Common myeloid progenitor, CD34-positive (primary cell): Measurements from ENCODE around the gene EGFR.

Experiments used
- CTCF ChIA-PET: fragments of 350-600 bp; sonication (Branson Sonifier 250); formaldehyde crosslinking; loops from one replicate; lab custom pipeline; 2021; ENCODE audit warnings: antibody characterized with exemption; lab: Charles Lee
- POLR2A ChIA-PET: fragments of 350-600 bp; sonication (Branson Sonifier 250); formaldehyde crosslinking; loops from one replicate; lab custom pipeline; 2021; ENCODE audit warnings: antibody characterized with exemption; lab: Charles Lee
- DNase-seq, 3 donors: peaks; one replicate each; pipeline versions ENCODE4 v3.0.0 to v3.0.0-alpha.2; 2013
- H3K27ac ChIP-seq, 2 experiments: 1 replicate in 1 of 2; 2 replicates in 1 of 2; pipeline ENCODE4 v1.7.0; 2013; ENCODE audit warnings: inconsistent platforms in 2 of 2, low read length in 2 of 2, mild to moderate bottlenecking in 2 of 2, low read depth in 1 of 2, moderate library complexity in 1 of 2; ENCODE audit not compliant: severe bottlenecking in 2 of 2, insufficient read depth in 1 of 2, poor library complexity in 1 of 2
- H3K27me3 ChIP-seq, 5 experiments: replicated peaks in 2 of 5; 1 replicate in 3 of 5; 2 replicates in 2 of 5; pipeline versions ENCODE4 v1.6.1 to v1.7.0; 2013; ENCODE audit warnings: low read length in 4 of 5, mild to moderate bottlenecking in 2 of 5, moderate library complexity in 2 of 5, inconsistent platforms in 1 of 5; ENCODE audit not compliant: insufficient read depth in 5 of 5, control insufficient read depth in 4 of 5
- H3K36me3 ChIP-seq, 4 experiments: 1 replicate in 2 of 4; 2 replicates in 2 of 4; pipeline versions ENCODE4 v1.6.1 to v1.7.0; 2013; ENCODE audit warnings: low read length in 3 of 4, control low read depth in 1 of 4, mild to moderate bottlenecking in 1 of 4; ENCODE audit not compliant: control insufficient read depth in 4 of 4, insufficient read depth in 4 of 4
- H3K4me1 ChIP-seq, 4 experiments: 1 replicate in 3 of 4; 2 replicates in 1 of 4; pipeline versions ENCODE4 v1.6.1 to v1.7.1; 2013; ENCODE audit warnings: low read length in 3 of 4, mild to moderate bottlenecking in 3 of 4, control low read depth in 1 of 4, inconsistent platforms in 1 of 4, moderate library complexity in 1 of 4; ENCODE audit not compliant: control insufficient read depth in 4 of 4, insufficient read depth in 4 of 4; ENCODE audit errors: control extremely low read depth in 1 of 4
- H3K4me3 ChIP-seq, 7 experiments: 1 replicate in 4 of 7; 2 replicates in 3 of 7; pipeline versions ENCODE4 v1.5.1 to v1.7.0; 2013; ENCODE audit warnings: mild to moderate bottlenecking in 7 of 7, low read length in 6 of 7, moderate library complexity in 6 of 7, inconsistent platforms in 2 of 7, low read depth in 2 of 7, control low read depth in 1 of 7; ENCODE audit not compliant: insufficient read depth in 4 of 7, control insufficient read depth in 1 of 7; ENCODE audit errors: extremely low read depth in 1 of 7
- H3K9me3 ChIP-seq, 5 experiments: 1 replicate in 4 of 5; 2 replicates in 1 of 5; pipeline versions ENCODE4 v1.6.1 to v1.7.1; 2013; ENCODE audit warnings: low read length in 4 of 5, mild to moderate bottlenecking in 2 of 5, inconsistent platforms in 1 of 5, low read depth in 1 of 5, moderate library complexity in 1 of 5; ENCODE audit not compliant: control insufficient read depth in 4 of 5, insufficient read depth in 2 of 5; ENCODE audit errors: control extremely low read depth in 1 of 5
- WGBS: methylation state at CpG from one replicate; pipeline ENCODE4 v1.1.5; 2013; ENCODE audit not compliant: insufficient coverage; 5-methylcytosine and 5-hydroxymethylcytosine counted together

The EGFR gene

DNA sequence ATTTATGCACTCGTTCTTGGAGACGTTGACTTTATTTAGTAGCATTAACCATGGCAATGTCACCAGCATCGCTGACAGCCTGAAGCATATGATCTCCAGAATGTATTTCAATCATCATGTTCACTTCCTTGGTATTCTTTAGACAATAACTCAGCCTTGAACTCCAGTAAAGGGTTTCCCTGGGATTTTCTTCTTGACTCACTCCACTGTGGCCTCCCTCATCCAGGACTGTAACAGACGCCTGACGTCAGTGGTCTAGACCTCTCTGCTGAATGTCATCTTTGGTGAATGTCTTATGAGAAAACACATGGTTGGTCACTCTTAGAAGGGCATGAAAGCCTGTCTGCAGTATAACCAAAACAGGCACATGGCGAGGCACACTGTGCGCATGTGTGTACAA lies 64.4 kb downstream of the EGFR start:
- Histone ChIP-seq H3K27ac (no peak overlapping the region), H3K36me3 (no peaks in the 10 kb centered on the region), H3K27me3 (peaks cover 0 to 25% (median 3%) of the 10 kb centered on the region in 5 experiments), H3K4me3 (no peak overlapping the region), H3K4me1 (peaks cover 0 to 7% (median 7%) of the 10 kb centered on the region in 4 experiments), H3K9me3 (no peaks in the 10 kb centered on the region)
- ChIA-PET POLR2A (no interaction called here), CTCF (no interaction called here)
- WGBS, result 98% methylated on average over 7 of the region's 7 CpGs
- DNase-seq, result no peak

DNA sequence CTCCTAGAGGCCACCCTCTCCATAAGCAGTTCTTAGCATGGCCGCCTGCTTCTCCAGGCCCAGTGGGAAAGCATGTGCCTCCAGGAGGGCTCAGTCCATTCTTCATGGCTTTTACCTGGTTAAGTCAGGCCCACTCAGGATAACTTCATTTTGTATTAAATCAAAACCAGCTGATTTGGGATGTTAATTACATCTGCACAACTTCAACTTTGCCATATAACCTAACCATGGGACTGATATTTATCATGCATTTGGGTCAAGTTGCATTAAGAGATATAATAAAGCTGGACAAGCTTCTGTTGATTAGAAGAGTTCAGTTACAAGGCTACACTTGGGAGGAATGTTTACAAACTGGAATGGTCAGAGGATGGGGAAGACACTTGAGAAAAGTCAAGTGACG lies 65.5 kb downstream of the EGFR start:
- POLR2A ChIA-PET, result no interaction called here
- no peak overlapping the region for H3K4me3 ChIP-seq
- peaks cover 0 to 7% (median 7%) of the 10 kb centered on the region in 4 experiments for H3K4me1 ChIP-seq
- CTCF ChIA-PET, result no interaction called here
- 100% methylated on average over 2 of the region's 2 CpGs for WGBS
- H3K27me3 ChIP-seq, result peaks cover 0 to 30% (median 3%) of the 10 kb centered on the region in 5 experiments
- DNase-seq, result no peak
- H3K27ac ChIP-seq, result no peak overlapping the region
- no peaks in the 10 kb centered on the region for H3K9me3 ChIP-seq
- no peaks in the 10 kb centered on the region for H3K36me3 ChIP-seq

DNA sequence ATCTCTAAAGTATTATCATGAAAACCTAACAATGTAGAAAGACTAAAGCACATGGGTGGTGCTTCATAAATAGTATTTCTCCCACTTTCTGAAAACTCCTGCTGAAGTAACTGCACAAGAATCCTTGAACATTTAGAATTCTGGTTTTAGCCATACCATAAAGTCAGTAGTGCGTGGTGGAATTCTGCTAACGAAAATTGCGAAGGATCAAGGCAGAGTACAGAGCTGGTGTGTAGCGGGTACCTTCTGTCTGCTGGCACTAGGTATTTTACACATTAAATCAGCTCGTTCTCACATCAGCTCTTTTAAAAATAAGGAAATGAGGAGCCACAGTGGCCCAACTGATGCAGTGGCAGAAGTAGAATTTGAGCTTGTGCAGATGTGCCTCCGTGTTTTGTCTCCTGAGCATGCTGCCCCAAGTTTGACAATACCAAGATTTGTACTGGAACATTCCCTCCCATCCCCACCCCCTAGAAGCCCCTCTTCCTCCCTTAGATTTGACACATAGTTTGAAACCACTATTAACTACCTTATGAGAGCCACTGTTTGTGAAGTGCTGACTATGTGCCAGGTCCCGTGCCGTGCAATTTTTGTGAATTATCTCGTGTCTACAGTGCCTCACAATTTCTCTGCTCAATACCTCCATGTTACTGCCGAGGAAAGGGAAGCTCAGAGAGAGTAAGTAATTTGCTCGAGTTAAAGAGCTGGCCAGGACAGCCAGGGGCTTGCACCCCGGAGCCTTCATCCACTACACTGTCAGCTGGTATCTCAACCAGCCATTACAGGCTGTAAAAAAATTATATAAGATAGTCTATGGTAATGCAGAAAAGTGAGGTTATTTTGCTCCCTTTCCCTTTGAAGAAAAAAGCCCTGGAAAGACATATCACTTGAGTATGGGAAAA lies 66.9 kb downstream of the EGFR start:
- H3K27me3 ChIP-seq, result peaks cover 0 to 36% (median 3%) of the 10 kb centered on the region in 5 experiments
- WGBS, result 84% methylated on average over 7 of the region's 12 CpGs
- ChIA-PET POLR2A (no interaction called here), CTCF (no interaction called here)
- H3K4me1 ChIP-seq, result peaks cover 0 to 7% (median 7%) of the 10 kb centered on the region in 4 experiments
- H3K27ac ChIP-seq, result no peak overlapping the region
- no peak for DNase-seq
- no peaks in the 10 kb centered on the region for H3K36me3 ChIP-seq
- no peaks in the 10 kb centered on the region for H3K9me3 ChIP-seq
- no peak overlapping the region for H3K4me3 ChIP-seq

DNA sequence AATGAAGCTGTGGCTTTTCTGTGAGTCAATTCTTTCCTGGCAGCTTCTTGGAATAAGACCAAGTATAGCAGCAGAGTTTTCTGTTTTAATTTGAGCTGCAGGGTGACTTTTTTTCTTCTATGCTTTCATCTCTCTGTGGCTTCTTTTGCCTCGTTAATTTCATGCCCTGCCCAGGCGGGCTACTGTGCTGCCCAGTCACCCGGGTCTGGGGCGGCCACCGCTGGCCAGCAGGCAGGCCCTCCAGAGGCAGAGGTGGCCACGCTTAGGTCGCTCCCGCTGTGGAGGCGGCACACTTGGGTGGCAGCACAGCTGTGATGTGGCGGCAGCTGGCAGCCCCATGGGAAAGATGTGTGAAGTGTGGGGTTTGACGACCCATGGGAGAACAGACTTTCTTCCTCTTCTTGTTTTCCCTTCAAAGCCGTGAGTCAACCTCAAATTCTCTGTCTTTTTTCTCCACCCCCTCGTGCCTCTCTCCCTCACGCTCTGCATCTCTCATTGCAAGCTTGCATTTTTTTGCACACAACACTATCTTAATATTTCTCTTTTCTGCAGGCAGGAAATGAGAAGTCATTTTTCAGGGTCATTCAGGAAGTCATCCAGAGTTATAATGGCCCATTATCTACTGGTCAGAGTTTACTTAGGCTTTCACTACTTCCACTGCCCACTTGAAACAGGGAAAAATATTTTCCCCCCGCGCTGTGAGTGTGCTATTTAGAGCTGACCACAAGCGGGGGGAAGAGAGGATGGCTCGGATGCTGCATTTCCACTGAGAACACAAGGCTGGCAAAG lies 67.8 kb downstream of the EGFR start:
- 36% methylated on average over 13 of the region's 18 CpGs for WGBS
- peak; percentile 6 to 42 (median 35) for DNase-seq
- Histone ChIP-seq H3K27ac (no peak overlapping the region), H3K9me3 (no peaks in the 10 kb centered on the region), H3K4me1 (peaks cover 0 to 7% (median 7%) of the 10 kb centered on the region in 4 experiments), H3K36me3 (no peaks in the 10 kb centered on the region), H3K4me3 (peak overlapping the region in 2 of 7 experiments; percentile 1 to 9), H3K27me3 (peaks cover 0 to 37% (median 3%) of the 10 kb centered on the region in 5 experiments)
- ChIA-PET POLR2A (no interaction called here), CTCF (no interaction called here)

DNA sequence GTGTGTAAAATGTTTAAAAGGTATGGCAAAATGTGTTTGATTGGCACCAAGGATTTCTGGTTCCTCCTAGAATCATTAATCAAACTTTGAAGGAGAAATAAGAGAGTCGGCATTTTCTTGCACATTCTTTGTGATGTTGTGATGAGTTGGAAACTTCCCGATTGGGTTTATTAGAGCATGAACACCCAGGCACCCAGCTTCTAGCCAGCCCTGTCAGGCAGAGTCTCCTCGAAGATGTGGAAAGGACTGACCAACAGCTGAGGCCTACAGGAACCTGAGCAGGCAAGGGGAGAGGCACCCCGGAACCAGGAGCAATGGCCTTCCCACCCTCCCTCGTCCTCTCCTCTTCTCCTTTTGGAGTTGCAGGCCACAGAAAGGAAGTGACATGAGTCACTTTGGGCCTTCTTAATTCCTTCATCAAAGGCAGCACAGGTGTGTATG lies 68.7 kb downstream of the EGFR start:
- Histone ChIP-seq H3K36me3 (no peaks in the 10 kb centered on the region), H3K27ac (no peak overlapping the region), H3K4me1 (peaks cover 0 to 7% (median 7%) of the 10 kb centered on the region in 4 experiments), H3K9me3 (no peaks in the 10 kb centered on the region), H3K27me3 (peaks cover 0 to 34% (median 3%) of the 10 kb centered on the region in 5 experiments), H3K4me3 (no peak overlapping the region)
- ChIA-PET CTCF (no interaction called here), POLR2A (no interaction called here)
- no peak for DNase-seq
- WGBS, result 79% methylated on average over 2 of the region's 5 CpGs

DNA sequence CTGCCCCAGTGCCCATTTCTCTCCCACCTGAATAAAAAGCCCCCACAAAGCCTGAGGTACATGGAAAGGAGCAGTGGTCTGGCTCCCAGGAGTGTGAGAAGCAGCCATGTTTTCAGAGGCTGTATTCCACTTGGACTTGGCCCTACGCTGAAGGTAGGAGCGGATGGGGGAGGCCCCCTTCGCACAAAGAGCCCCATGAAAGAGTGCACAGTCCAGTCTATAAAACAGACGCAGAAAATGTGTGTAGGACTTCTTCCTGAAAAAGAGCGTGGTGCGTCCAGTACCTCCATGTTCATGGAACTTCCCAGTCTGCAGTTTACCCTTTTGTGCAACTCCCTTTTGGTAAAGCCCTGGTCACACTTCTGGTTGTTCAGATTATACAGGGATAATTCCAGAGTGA lies 69.3 kb downstream of the EGFR start:
- 97% methylated on average over 5 of the region's 6 CpGs for WGBS
- Histone ChIP-seq H3K4me3 (no peak overlapping the region), H3K4me1 (peaks cover 0 to 7% (median 7%) of the 10 kb centered on the region in 4 experiments), H3K27me3 (peaks cover 0 to 33% (median 3%) of the 10 kb centered on the region in 5 experiments), H3K27ac (no peak overlapping the region), H3K36me3 (no peaks in the 10 kb centered on the region), H3K9me3 (no peaks in the 10 kb centered on the region)
- no peak for DNase-seq
- ChIA-PET CTCF (no interaction called here), POLR2A (no interaction called here)
